NCI-H2107 (cell line): ENCODE measurements around the gene SBF2.
"Not testable (repeated sequence)": the region's sequence is repeated elsewhere in the genome, so short reads cannot be mapped to it uniquely, and the experiment has no call there.

Experiments
- DNase-seq: peaks from one replicate; lab custom pipeline; 2025; lab: John Stamatoyannopoulos, UW

The SBF2 gene

GRCh38 chr11:10265936-10266335 lies 28.1 kb downstream of the SBF2 start:
- no peak for DNase-seq

- not testable (repeated sequence) for DNase-seq
These were observed 29.3 kb downstream of the SBF2 start for GRCh38 chr11:10264716-10265115.

GRCh38 chr11:10263929-10264328 lies 30.1 kb downstream of the SBF2 start:
- DNase-seq: no peak

GRCh38 chr11:10261821-10262220 lies 32.2 kb downstream of the SBF2 start:
- DNase-seq: no peak

DNA sequence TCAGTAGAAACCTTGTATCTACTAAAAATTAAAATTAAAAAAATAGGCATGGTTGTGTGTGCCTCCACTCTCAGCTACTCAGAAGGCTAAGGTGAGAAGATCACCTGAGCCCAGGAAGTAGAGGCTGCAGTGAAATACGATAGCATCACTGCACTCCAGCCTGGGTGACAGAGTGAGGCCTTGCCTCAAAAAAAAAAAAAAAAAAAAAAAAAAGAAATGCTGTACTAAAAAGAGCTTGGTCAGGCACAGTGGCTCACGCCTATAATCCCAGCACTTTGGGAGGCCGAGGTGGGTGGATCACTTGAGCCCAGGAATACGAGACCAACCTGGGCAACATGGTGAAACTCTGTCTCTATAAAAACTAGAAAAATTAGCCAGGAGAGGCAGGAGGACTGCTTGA lies 36.5 kb downstream of the SBF2 start:
- no peak for DNase-seq

DNA sequence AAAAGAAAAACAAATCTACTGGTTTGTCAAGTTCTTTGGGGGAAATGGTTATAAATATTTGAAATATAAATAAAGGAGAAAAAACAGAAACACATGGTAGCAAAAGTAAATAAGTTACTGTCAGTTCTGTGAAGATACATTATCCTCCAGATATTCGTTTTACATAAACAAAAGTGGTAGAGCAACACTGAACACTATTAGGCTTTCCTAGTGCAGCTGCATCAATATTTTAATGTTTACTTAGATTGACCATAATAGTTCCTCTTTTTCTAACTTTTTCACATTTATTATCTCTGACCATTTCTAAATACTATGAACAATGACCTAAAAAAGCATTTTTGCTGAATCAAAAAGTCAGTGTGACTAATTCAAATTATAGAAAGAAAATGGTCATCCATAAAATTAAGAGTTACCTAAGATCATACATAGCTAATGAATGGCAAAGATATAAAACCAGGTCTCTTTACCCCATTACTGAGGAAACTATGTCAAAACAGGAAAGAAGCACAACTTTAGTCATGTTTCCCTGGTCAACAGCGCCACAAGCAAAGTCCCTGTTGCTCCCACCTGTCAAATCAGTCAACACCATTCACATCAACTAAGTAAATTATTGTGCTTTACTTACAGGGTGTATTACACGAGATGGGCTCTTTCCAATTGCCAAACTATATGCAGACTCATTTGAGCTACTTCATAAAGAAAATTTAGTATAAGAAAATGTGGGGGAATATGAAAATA lies 38.5 kb downstream of the SBF2 start:
- DNase-seq: no peak

DNA sequence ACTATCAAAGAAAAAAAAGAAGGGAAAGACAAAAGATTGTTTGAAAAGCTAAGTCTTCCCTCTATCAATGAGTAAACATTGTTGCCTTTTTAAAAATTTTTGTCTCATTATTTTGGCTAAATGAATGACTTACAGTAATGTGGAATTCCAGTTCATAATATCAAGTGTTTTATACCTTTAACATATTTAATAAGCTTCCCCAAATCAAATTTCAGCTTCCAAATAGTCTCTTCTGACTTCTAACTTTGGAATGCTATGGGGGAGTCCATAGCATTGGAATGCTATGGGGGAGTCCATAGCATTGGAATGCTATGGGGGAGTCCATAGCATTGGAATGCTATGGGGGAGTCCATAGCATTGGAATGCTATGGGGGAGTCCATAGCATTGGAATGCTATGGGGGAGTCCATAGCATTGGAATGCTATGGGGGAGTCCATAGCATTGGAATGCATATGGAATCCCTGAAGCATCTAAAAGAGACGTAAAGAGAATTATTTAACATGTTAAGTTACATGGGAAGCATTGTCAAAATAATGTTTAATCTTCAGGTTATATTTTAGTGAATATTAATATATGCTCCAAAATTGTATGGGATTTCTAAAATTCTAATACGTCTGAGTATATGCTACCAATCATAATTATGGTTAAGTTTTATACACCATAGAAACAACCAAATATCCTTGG lies 44.4 kb downstream of the SBF2 start:
- DNase-seq: not testable (repeated sequence)

- no peak for DNase-seq
These were observed 47.0 kb downstream of the SBF2 start for GRCh38 chr11:10247011-10247410.

DNA sequence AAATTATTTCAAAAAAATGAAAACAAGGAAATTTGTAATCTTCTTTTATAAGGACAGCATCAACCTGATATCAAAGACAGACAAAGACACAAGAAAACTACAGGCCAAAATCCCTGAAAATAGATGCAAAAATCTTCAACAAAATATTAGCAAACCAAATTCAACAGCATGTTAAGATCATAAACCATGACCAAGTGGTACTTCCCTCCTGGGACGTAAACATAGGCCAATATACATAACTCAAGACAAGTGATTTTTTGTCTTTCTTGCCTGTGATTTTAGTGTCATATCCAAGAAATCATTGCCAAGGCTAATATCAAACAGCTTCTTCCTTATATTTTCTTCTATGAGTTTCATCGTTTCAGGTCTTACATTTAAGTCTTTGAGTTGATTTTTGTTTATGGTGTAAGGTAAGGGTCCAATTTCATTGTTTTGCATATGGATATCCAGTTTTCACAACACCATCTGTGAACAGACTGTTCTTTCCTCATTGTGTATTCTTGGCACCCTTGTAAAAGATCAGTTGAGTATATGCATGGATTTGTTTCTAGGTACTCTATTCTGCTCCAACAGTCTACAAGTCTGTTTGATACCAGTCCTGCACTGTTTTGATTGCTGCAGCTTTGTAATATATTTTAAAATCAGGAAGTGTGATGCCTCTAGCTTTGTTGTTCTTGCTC lies 50.0 kb downstream of the SBF2 start:
- DNase-seq: no peak

DNA sequence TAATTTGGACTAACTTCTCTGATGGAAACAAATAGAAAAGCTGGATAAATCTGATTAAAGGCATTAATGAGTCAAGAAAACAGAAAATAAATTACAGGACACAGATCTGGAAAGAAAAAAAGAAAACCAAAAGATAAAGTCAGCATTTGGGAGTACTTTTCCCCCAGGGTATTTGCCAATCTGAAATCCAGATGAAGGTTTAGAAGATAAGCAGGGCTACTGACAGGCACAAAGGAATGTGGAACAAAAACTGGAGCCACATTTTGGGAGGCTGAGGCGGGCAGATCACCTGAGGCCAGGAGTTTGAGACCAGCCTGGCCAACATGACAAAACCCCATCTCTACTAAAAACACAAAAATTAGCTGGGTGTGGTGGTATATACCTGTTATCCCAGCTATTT lies 57.2 kb downstream of the SBF2 start:
- no peak for DNase-seq

- DNase-seq: no peak
These were observed 60.4 kb downstream of the SBF2 start for GRCh38 chr11:10233581-10233980.

- no peak for DNase-seq
These were observed 61.3 kb downstream of the SBF2 start for GRCh38 chr11:10232756-10233155.

- DNase-seq: not testable (repeated sequence)
These were observed 62.2 kb downstream of the SBF2 start for GRCh38 chr11:10231803-10232202.

DNA sequence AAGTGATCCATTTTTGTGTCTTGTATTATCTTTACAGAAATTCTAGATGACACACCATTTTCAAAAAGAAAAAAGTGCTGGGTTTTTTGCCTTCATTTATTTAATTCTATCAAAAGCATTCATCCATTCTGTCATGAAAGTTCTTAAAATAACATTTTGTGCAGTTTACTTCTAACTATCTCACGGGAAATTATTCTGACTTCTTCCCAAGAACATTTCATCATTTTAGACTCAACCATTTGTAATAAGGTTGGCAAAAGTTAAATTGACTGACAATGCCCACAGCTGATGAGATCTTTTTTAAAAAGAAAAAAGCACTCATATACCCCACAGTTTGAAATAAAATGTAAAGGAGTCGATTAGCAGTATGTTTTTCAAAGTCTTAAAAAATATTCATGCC lies 68.5 kb downstream of the SBF2 start:
- DNase-seq: no peak

DNA sequence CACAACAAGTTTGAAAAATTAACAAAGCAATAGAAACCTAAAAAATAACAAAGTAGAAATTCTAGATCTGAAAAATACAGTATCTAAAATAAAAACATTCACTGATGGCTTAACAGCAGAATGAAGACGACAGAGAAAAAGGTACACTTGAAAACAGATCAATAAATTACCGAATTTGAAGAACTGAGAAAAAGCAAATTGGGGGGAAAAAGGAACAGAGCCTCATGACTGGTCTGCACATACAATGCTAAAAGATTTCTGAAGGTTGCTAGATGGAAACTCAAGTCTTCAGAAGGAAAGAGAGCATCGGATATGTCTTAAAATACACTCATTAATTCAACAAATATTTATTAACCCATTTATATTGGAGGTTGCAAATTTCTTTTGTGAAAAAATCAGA lies 71.6 kb downstream of the SBF2 start:
- no peak for DNase-seq

GRCh38 chr11:10221342-10221741 lies 72.7 kb downstream of the SBF2 start:
- no peak for DNase-seq

GRCh38 chr11:10211470-10211869 lies 82.5 kb downstream of the SBF2 start:
- no peak for DNase-seq

DNA sequence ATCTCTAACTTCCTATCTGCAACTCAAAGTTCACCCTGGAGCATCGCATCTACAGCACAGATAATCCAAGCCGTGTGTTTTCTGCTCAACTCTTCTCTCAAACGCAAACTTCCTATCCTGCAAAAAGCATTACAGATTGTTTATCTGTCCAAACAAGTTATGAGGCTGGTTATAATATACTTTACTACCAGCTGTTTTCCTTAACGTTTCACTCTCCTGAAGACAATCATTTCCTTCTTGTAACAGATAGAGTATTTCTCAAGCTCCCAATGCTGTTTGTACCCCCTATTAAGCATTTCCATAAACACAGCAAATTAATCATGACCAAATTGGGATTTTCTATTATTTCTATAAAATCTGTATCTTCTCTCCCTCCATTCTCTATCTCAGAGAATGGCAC lies 84.7 kb downstream of the SBF2 start:
- no peak for DNase-seq

DNA sequence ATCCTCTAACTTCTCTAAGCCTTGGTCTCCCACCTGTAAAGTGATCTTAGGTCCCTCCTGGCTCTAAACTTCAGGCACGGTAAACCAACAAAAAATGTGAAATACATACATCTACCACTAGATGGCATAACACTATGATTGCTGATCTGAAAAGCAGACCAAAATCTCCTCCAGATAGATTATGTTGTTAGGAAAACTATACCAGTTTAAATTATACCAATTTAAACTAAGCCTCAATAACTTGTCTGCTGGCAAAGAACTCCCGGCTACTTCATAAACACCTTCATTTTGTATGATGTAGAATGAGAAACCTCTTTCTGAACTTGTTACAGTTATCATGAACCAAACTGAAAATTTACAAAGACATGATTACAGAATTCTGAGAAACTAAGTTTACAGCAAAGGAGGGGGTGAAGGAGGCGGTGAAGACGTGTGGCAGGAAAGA lies 85.9 kb downstream of the SBF2 start:
- peak; percentile 13 for DNase-seq

DNA sequence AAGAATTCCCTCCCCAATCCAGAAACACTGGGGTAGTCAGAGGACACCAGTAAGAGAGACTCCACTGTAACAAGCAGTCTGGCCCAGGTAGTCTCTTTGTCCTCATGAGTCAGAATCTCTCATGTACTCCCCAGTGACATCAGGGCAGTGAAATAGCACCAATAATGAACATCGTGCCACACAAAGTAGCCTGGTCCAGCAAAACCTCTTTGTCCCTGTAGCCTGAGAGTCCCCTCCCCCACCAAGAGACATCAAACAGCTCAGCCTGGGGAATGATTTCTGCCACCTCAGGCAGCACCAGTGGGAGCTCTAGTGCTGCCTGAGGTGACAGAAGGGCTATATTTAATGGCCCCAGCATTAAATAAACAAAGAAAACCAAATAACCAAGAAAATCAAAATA lies 88.1 kb downstream of the SBF2 start:
- DNase-seq: no peak

GRCh38 chr11:10204021-10204420 lies 90.0 kb downstream of the SBF2 start:
- DNase-seq: no peak

GRCh38 chr11:10201343-10201742 lies 92.7 kb downstream of the SBF2 start:
- DNase-seq: no peak

DNA sequence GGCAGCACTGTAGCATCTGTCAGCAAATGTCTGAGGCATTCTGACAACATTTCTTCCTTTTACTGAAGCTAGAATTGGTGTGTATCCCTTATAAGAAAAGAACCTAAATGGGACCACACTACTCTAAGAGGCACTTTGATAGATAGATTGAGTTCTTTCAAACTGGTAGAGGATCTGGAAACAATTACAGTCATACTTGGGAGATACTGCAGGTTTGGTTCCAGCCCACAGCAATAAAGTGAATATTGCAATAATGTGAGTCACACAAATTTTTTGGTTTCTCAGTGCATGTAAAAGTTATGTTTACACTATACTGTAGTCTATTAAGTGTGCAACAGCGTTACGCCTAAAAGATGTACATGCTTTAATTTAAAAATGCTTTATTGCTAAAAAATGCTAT lies 96.9 kb downstream of the SBF2 start:
- no peak for DNase-seq
